ENCODE results near the gene IFITM2.
"Not testable (repeated sequence)": the region's sequence is repeated elsewhere in the genome, so short reads cannot be mapped to it uniquely, and the experiment has no call there.

Gene IFITM2

DNA sequence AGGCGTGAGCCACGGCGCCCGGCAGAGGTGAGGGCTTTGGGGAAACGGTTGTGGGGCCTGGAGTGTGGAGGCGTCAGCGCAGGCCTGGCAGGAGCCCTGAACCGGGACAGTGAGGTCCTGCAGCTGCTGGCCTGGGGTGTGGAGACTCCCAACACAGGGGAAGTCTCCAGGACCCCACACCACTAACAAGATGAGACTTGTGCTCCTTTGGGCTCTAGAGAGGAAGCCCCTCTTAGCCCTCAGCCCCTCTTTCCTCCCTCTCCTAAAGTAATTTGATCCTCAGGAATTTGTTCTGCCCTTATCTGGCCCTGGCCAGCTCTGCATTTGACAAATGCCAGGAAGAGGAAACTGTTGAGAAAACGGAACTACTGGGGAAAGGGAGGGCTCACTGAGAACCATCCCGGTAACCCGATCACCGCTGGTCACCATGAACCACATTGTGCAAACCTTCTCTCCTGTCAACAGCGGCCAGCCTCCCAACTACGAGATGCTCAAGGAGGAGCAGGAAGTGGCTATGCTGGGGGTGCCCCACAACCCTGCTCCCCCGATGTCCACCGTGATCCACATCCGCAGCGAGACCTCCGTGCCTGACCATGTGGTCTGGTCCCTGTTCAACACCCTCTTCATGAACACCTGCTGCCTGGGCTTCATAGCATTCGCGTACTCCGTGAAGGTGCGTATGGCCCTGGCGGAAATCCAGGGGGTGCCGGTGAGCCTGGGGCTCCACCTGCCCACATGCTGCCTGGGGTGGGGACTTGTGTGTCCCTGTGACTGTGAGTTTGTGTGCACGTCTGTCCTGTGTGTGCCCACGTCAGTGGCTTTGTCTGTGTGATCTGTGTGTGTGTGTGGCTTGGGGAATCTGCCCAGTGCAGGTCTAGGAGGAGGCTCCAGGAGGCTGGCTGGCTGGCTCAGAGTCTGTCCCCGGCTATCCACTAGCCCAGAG is at the start of gene IFITM2:
Gene IFITM2 (plus strand): TSS at position 51 of the 943 bp plus-strand sequence. CDS start 377 bp downstream, at position 428.
- DNase-seq (ENCODE audit: low read depth) = not testable (repeated sequence)

- DNase-seq (ENCODE audit: low read depth) = no peak
Observed at GRCh38 chr11:259413-259812, 48.2 kb upstream of the IFITM2 start.

GRCh38 chr11:261624-262023 is 46.0 kb upstream of the IFITM2 start:
- no peak for DNase-seq (ENCODE audit: low read depth)

- DNase-seq (ENCODE audit: low read depth) = no peak
Observed at GRCh38 chr11:266676-267439, 40.8 kb upstream of the IFITM2 start.

- DNase-seq (ENCODE audit: low read depth) = no peak
Observed at GRCh38 chr11:267491-267994, 40.1 kb upstream of the IFITM2 start.

DNA sequence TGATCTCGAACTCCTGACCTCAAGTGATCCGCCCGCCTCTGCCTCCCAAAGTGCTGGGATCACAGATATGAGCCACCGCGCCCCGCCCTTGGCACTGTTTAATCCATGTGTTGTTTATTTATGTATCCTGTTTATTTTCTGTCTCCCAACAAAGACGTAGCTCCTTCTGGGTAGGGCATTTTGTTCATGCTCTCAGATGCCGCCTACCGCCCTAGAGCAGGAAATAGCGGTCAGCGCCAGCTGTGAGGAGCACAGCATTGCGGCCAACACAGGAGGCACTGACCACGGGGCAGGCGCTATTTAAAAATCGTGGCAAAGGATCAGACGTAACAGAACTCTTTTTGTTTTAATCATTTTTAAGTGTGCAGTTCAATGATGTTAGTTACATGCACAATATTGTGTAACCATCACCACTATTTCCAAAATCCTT is 38.9 kb upstream of the IFITM2 start:
- DNase-seq (ENCODE audit: low read depth) = not testable (repeated sequence)

- no peak for DNase-seq (ENCODE audit: low read depth)
Observed at GRCh38 chr11:269146-269890, 38.3 kb upstream of the IFITM2 start.

DNA sequence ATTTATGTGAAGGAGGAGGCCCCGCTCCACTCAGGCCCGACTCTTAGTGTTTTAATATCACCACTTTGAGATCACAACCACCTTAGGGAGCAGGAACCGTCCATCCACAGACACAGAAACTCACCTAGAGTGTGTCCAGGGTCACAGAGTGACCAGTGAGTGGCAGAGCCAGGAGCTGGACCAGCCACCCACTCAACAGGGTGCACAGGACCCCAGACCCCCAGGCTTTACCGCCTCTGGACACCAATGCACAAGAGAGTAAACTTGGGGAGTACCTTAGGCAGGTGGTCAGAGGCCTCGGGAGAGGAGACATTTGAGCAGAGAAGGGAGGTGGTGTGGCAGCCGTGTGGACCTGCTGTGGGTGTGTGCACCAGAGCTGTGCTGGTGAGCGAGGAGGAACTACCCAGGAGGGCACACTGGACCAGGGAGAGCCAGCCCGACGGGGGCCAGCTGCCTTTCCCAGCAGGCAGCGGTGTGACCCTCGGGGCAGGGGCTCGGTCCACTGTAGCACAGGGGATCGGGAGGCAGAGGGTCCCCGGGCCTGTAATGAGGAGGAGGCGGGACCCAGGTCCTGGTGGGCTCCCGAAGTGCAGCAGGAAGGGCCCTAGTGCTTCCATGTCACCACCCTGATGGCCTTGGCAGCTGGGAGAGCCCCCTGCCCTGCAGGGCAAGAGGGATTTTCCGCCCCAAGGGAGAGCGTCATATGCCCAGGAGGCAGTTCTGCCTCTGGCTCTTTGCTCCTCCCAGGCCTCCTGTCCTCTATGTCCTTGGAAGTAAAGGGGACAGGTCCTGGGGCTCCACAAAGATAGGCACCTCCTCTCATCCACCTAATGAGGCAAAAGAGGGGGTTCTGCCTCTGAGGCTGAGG is 36.9 kb upstream of the IFITM2 start:
- DNase-seq (ENCODE audit: low read depth) = no peak

- DNase-seq (ENCODE audit: low read depth) = no peak
Observed at GRCh38 chr11:271319-271715, 36.3 kb upstream of the IFITM2 start.

GRCh38 chr11:272195-272930 is 35.3 kb upstream of the IFITM2 start:
- no peak for DNase-seq (ENCODE audit: low read depth)

DNA sequence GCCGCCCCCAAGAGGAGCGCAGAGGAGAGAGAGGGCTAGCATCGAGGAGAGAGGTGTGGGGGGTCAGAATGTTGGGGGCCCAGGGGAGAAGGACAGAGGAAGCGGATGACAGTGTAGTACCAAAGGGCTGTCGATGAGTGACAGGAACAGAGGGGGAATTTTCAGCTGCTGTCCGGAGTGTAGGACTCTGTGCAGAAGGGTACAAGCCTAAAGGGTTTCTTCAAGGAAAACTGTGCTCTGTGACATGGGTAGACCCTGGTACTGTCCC is 34.8 kb upstream of the IFITM2 start:
- DNase-seq (ENCODE audit: low read depth) = no peak

GRCh38 chr11:276219-276618 is 31.4 kb upstream of the IFITM2 start:
- no peak for DNase-seq (ENCODE audit: low read depth)

- no peak for DNase-seq (ENCODE audit: low read depth)
Observed at GRCh38 chr11:278001-278951, 29.3 kb upstream of the IFITM2 start, which contains the start of gene NLRP6. Gene NLRP6 (plus strand): TSS chr11:278407. CDS start chr11:278570, 163 bp downstream.

GRCh38 chr11:279040-279965 is 28.3 kb upstream of the IFITM2 start:
- no peak for DNase-seq (ENCODE audit: low read depth)

DNA sequence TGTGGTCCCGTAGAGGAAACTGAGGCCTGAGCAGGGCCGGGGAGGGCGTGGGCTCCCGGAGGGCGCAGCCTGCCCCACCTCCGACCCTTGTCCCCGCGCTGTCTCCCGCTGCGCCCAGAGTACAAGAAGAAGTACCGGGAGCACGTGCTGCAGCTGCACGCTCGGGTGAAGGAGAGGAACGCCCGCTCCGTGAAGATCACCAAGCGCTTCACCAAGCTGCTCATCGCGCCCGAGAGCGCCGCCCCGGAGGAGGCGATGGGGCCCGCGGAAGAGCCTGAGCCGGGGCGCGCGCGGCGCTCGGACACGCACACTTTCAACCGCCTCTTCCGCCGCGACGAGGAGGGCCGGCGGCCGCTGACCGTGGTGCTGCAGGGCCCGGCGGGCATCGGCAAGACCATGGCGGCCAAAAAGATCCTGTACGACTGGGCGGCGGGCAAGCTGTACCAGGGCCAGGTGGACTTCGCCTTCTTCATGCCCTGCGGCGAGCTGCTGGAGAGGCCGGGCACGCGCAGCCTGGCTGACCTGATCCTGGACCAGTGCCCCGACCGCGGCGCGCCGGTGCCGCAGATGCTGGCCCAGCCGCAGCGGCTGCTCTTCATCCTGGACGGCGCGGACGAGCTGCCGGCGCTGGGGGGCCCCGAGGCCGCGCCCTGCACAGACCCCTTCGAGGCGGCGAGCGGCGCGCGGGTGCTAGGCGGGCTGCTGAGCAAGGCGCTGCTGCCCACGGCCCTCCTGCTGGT is 27.5 kb upstream of the IFITM2 start:
- DNase-seq (ENCODE audit: low read depth) = no peak

- DNase-seq (ENCODE audit: low read depth) = no peak
Observed at GRCh38 chr11:280706-281485, 26.7 kb upstream of the IFITM2 start.
